ENCODE measurements around the gene FILIP1L.
A peak's percentile ranks its signal among the peaks of the same experiment; 100 is the strongest.

The FILIP1L gene

GRCh38 chr3:100006570-100007271, 107.6 kb downstream of the FILIP1L start:
- FAIRE-seq = peak; percentile 18

GRCh38 chr3:100005665-100006393, 108.5 kb downstream of the FILIP1L start:
- no peak for FAIRE-seq

GRCh38 chr3:100004931-100005330, 109.4 kb downstream of the FILIP1L start:
- no peak for FAIRE-seq

- no peak for FAIRE-seq
Observed at GRCh38 chr3:100003609-100004503, 110.4 kb downstream of the FILIP1L start.

GRCh38 chr3:100002599-100003350, 111.5 kb downstream of the FILIP1L start:
- no peak for FAIRE-seq

- no peak for FAIRE-seq
Observed at GRCh38 chr3:100001526-100002270, 112.6 kb downstream of the FILIP1L start.

- FAIRE-seq = no peak
Observed at GRCh38 chr3:100001083-100001482, 113.2 kb downstream of the FILIP1L start.

- FAIRE-seq = no peak
Observed at GRCh38 chr3:99999536-99999935, 114.8 kb downstream of the FILIP1L start.

- FAIRE-seq = no peak
Observed at GRCh38 chr3:99997293-99997692, 117.0 kb downstream of the FILIP1L start.

- FAIRE-seq = no peak
Observed at GRCh38 chr3:99990179-99990578, 124.1 kb downstream of the FILIP1L start.

GRCh38 chr3:99984668-99985067, 129.6 kb downstream of the FILIP1L start:
- FAIRE-seq = no peak

- FAIRE-seq = no peak
Observed at GRCh38 chr3:99984139-99984538, 130.2 kb downstream of the FILIP1L start.

GRCh38 chr3:99982650-99983049, 131.7 kb downstream of the FILIP1L start:
- no peak for FAIRE-seq

GRCh38 chr3:99981138-99981537, 133.2 kb downstream of the FILIP1L start:
- no peak for FAIRE-seq

- no peak for FAIRE-seq
Observed at GRCh38 chr3:99980606-99981005, 133.7 kb downstream of the FILIP1L start.

GRCh38 chr3:99978221-99978620, 136.1 kb downstream of the FILIP1L start:
- FAIRE-seq = no peak

- no peak for FAIRE-seq
Observed at GRCh38 chr3:99976584-99976983, 137.7 kb downstream of the FILIP1L start.

- FAIRE-seq = no peak
Observed at GRCh38 chr3:99974989-99975388, 139.3 kb downstream of the FILIP1L start.

- no peak for FAIRE-seq
Observed at GRCh38 chr3:99972380-99973104, 141.8 kb downstream of the FILIP1L start.

- no peak for FAIRE-seq
Observed at GRCh38 chr3:99971761-99972160, 142.5 kb downstream of the FILIP1L start.

- no peak for FAIRE-seq
Observed at GRCh38 chr3:99970198-99970597, 144.1 kb downstream of the FILIP1L start.
